SU-DHL-6 (cell line): ENCODE measurements around the gene ANXA2.
"Not testable (repeated sequence)": the region's sequence is repeated elsewhere in the genome, so short reads cannot be mapped to it uniquely, and the experiment has no call there.

ENCODE experiments used
- H2AFZ ChIP-seq: fragments of 200-600 bp; sonication (generic); 2 replicates; pipeline ENCODE4 v1.6.1; 2014; ENCODE audit warnings: low read depth, mild to moderate bottlenecking, moderate library complexity, mixed read lengths, antibody characterized with exemption, low read length; ENCODE audit not compliant: severe bottlenecking
- H3F3A ChIP-seq: fragments of 200-600 bp; shearing (Covaris generic); 2 replicates; pipeline ENCODE4 v1.6.0; 2016; ENCODE audit warnings: antibody characterized with exemption, mild to moderate bottlenecking; ENCODE audit not compliant: insufficient read depth
- H3K27ac ChIP-seq: fragments of 200-600 bp; sonication (generic); 2 replicates; pipeline ENCODE4 v1.5.1; 2016; ENCODE audit warnings: low read depth, mild to moderate bottlenecking, low read length, moderate library complexity, mixed read lengths
- H3K27me3 ChIP-seq: fragments of 200-600 bp; sonication (generic), shearing (Covaris generic); 2 replicates; pipeline ENCODE4 v1.6.0; 2014; ENCODE audit warnings: mild to moderate bottlenecking, low read length
- H3K36me3 ChIP-seq: fragments of 200-600 bp; sonication (generic); 2 replicates; pipeline ENCODE4 v1.6.1; 2014; ENCODE audit warnings: mild to moderate bottlenecking, low read length, mixed read lengths
- H3K4me2 ChIP-seq: fragments of 300-600, 200-600 bp; shearing (Covaris generic), sonication (generic); 2 replicates; pipeline ENCODE4 v1.6.0; 2014; ENCODE audit warnings: low read length, low read depth, mild to moderate bottlenecking; ENCODE audit not compliant: poor library complexity, severe bottlenecking
- H3K4me3 ChIP-seq: fragments of 200-600 bp; sonication (generic); 2 replicates; pipeline ENCODE4 v1.5.1; 2014; ENCODE audit warnings: antibody characterized with exemption, low read length, mild to moderate bottlenecking, mixed read lengths; ENCODE audit not compliant: insufficient read depth, poor library complexity, severe bottlenecking
- H3K79me2 ChIP-seq: fragments of 200-600 bp; sonication (generic); 2 replicates; pipeline ENCODE4 v1.6.1; 2014; ENCODE audit warnings: mild to moderate bottlenecking, low read length, moderate library complexity; ENCODE audit not compliant: insufficient read depth
- H3K9ac ChIP-seq: fragments of 200-600 bp; sonication (generic); 2 replicates; pipeline ENCODE4 v1.7.0; 2014; ENCODE audit warnings: mild to moderate bottlenecking, low read length
- H3K9me2 ChIP-seq: fragments of 200-600 bp; sonication (generic); replicated peaks from 2 replicates; pipeline ENCODE4 v1.6.1; 2014; ENCODE audit warnings: low read length; ENCODE audit not compliant: insufficient read depth
- H3K9me3 ChIP-seq: fragments of 200-600 bp; sonication (generic); 2 replicates; pipeline ENCODE4 v1.6.1; 2014; ENCODE audit warnings: low read length, mixed read lengths; ENCODE audit not compliant: insufficient read depth
- H4K20me1 ChIP-seq: fragments of 200-600 bp; sonication (generic); 2 replicates; pipeline ENCODE4 v1.6.1; 2014; ENCODE audit warnings: low read depth, mild to moderate bottlenecking, antibody characterized with exemption, low read length, moderate library complexity, mixed read lengths
- EZH2phosphoT487 ChIP-seq: fragments of 200-600 bp; sonication (generic), shearing (Covaris generic); conservative IDR thresholded peaks from 2 replicates; pipeline ENCODE4 v1.6.1; 2018; ENCODE audit warnings: mild to moderate bottlenecking, antibody characterized with exemption, low read length, moderate library complexity, mixed read lengths
- TF ChIP-seq, protein P1 (sequence below): fragments of 200-600 bp; sonication (generic); IDR thresholded peaks from one replicate; pipeline ENCODE4 v1.5.1; 2017; ENCODE audit warnings: antibody characterized with exemption, mild to moderate bottlenecking, low read length, moderate library complexity; ENCODE audit not compliant: insufficient read depth, poor library complexity, severe bottlenecking

Gene ANXA2

DNA sequence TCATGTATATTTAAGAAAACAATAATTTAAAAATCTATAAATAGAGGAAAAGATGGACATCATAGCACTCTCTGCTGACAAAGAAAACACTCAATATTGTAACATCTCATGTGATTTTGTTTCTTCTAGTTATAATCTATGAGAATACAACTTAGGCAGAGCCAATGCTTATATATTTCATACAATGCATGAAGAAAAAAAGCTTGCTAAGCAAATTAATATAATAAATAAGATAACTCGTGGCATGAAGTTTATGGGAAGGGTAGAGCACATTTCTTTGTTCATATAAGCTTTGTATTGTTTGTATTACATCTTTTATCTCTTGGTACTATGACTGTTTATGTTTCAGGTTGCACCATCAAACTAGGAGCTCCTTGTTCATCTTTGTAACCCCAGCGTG lies 7.6 kb upstream of the ANXA2 start:
- Histone ChIP-seq H3K27me3 (no peaks in the 10 kb centered on the region), H2AFZ (no peak overlapping the region), H3K4me3 (no peak overlapping the region), H3K9me2 (no peaks in the 10 kb centered on the region), H3F3A (no peaks in the 10 kb centered on the region), H3K27ac (no peak overlapping the region), H4K20me1 (no peaks in the 10 kb centered on the region), H3K36me3 (no peaks in the 10 kb centered on the region), H3K9me3 (no peaks in the 10 kb centered on the region), H3K9ac (no peak overlapping the region), H3K4me2 (no peak overlapping the region), H3K79me2 (no peaks in the 10 kb centered on the region)
- TF ChIP-seq, protein P1, sequence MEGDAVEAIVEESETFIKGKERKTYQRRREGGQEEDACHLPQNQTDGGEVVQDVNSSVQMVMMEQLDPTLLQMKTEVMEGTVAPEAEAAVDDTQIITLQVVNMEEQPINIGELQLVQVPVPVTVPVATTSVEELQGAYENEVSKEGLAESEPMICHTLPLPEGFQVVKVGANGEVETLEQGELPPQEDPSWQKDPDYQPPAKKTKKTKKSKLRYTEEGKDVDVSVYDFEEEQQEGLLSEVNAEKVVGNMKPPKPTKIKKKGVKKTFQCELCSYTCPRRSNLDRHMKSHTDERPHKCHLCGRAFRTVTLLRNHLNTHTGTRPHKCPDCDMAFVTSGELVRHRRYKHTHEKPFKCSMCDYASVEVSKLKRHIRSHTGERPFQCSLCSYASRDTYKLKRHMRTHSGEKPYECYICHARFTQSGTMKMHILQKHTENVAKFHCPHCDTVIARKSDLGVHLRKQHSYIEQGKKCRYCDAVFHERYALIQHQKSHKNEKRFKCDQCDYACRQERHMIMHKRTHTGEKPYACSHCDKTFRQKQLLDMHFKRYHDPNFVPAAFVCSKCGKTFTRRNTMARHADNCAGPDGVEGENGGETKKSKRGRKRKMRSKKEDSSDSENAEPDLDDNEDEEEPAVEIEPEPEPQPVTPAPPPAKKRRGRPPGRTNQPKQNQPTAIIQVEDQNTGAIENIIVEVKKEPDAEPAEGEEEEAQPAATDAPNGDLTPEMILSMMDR, result no peak
- no peak for TF ChIP-seq EZH2phosphoT487

DNA sequence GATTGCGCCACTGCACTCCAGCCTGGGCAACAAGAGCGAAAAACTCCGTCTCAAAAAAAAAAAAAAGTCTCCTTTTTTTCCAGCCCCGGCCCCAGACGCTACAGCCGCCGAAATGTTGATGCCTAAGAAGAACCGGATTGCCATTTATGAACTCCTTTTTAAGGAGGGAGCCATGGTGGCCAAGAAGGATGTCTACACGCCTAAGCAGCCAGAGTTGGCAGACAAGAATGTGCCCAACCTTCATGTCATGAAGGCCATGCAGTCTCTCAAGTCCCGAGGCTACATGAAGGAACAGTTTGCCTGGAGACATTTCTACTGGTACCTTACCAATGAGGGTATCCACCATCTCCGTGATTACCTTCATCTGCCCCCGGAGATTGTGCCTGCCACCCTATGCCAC lies 6.6 kb upstream of the ANXA2 start:
- not testable (repeated sequence) for H4K20me1 ChIP-seq, H3K9me2 ChIP-seq, H3K4me2 ChIP-seq, H3K9me3 ChIP-seq, H3K4me3 ChIP-seq, H3K27ac ChIP-seq, H3K79me2 ChIP-seq, H3K27me3 ChIP-seq, H3F3A ChIP-seq, H2AFZ ChIP-seq, H3K9ac ChIP-seq, H3K36me3 ChIP-seq

DNA sequence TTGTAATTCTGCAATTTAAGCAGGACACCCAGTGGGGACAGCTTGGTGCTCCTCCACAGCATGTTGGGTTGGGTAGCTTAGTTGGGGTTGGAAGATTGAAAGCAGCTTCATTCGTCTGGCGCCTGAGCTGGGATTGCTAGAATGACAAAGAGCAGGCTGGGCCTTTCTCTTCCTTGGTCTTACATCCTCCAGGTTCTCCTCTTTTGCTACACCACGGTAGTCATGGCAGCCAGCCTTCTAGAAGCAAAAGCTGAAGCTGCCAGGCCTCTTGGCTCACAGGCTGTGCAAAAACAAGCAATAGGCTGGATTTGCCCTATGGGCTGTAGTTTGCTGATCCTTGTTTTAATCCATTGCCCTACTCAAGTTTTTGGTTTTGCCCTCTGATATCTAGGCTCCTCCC lies 3.2 kb upstream of the ANXA2 start:
- Histone ChIP-seq H3K4me2 (no peak overlapping the region), H3K9me2 (no peaks in the 10 kb centered on the region), H3K27me3 (no peaks in the 10 kb centered on the region), H3F3A (no peaks in the 10 kb centered on the region), H2AFZ (no peak overlapping the region), H4K20me1 (no peaks in the 10 kb centered on the region), H3K9me3 (no peaks in the 10 kb centered on the region), H3K9ac (no peak overlapping the region), H3K27ac (no peak overlapping the region), H3K36me3 (no peaks in the 10 kb centered on the region), H3K4me3 (no peak overlapping the region), H3K79me2 (no peaks in the 10 kb centered on the region)
- TF ChIP-seq, protein P1, result no peak
- TF ChIP-seq EZH2phosphoT487, result no peak

DNA sequence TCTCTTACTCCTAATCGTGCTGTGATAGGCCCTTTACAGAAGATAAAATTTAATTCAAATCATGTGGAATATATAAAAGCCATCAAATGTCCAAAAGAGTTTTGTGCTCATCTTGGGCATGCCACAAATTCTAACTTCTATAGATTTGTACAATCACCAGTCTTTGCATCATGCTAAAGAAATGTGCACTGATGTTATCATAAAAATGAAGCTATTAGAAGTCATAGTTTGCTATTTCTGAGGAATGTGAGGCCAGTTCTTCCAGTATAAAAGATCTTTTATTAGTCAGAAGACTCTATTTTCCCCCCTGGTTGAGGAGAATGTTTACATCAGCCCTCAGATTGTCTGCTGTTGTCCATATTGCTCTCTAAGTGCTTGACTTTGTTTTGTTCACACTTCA lies 2.1 kb upstream of the ANXA2 start:
- no peaks in the 10 kb centered on the region for H3K9me2 ChIP-seq
- H3K36me3 ChIP-seq, result no peaks in the 10 kb centered on the region
- no peak overlapping the region for H3K4me2 ChIP-seq
- H3K79me2 ChIP-seq, result no peaks in the 10 kb centered on the region
- H3K4me3 ChIP-seq, result no peak overlapping the region
- TF ChIP-seq, protein P1, result no peak
- TF ChIP-seq EZH2phosphoT487, result no peak
- no peak overlapping the region for H3K9ac ChIP-seq
- H3F3A ChIP-seq, result no peaks in the 10 kb centered on the region
- no peak overlapping the region for H2AFZ ChIP-seq
- no peak overlapping the region for H3K27ac ChIP-seq
- no peaks in the 10 kb centered on the region for H3K27me3 ChIP-seq
- no peaks in the 10 kb centered on the region for H4K20me1 ChIP-seq
- H3K9me3 ChIP-seq, result no peaks in the 10 kb centered on the region
